ENCODE data around the gene PPP2R2C.

Gene PPP2R2C

DNA sequence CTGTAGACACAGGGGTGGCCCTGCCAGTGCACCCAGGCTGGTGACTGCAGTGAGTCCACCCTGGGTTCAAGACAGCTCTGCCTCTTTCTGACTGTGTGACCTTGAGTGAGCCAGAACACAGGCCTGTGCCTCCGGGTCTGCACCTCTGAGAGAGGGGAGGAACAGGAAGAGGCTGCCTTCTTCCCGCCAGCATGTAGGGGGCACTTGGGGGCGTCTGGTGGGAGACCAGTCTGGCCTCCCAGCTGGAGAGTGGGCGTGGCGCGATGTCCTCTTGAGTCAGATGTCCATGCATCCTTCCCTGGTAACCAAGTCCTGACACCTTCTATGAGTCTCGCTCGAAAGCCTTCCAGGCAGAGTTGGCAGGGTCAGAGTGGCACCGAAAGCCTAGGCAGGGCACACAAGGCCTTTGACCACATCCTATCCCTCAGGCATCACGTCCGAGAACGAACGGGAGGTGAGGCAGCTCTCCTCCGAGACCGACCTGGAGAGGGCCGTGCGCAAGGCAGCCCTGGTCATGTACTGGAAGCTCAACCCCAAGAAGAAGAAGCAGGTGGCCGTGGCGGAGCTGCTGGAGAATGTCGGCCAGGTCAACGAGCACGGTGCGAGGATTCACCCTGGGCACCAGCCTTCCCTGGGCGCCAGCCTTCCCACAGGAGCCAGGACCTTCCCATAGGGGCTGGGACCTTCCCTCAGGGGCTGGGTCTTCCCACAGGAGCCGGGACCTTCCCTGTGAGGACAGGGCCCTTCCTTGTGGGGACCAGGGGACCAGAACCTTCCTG, 181.5 kb downstream of the PPP2R2C start:
- DNase-seq (ENCODE audit: low read depth in 3 of 3) = no peak

GRCh38 chr4:6290256-6290655, 182.2 kb downstream of the PPP2R2C start:
- no peak for DNase-seq (ENCODE audit: low read depth in 3 of 3)

- no peak for DNase-seq (ENCODE audit: low read depth in 3 of 3)
Measured at GRCh38 chr4:6288871-6289270, 183.5 kb downstream of the PPP2R2C start.

DNA sequence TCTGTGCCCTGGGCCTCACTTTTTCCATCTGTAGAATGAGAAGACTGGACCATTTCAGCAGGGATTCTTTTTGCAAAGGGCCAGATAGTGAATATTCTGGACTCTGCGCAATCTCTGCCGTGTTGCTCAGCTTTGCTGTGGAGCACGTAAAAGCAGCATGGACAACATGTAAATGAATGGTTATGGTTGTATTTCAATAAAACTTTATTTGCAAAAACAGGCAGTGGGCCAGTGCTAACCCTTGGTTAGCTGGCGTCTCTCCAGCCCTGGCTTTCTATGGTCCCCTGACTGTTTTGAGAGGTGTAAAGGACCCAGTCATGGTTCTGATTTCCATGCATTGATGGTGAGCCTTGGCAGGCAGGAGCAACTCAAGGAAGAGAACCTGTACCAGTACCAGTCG, 184.1 kb downstream of the PPP2R2C start:
- no peak for DNase-seq (ENCODE audit: low read depth in 3 of 3)

- DNase-seq (ENCODE audit: low read depth in 3 of 3) = no peak
Measured at GRCh38 chr4:6287017-6287788, 185.2 kb downstream of the PPP2R2C start.

DNA sequence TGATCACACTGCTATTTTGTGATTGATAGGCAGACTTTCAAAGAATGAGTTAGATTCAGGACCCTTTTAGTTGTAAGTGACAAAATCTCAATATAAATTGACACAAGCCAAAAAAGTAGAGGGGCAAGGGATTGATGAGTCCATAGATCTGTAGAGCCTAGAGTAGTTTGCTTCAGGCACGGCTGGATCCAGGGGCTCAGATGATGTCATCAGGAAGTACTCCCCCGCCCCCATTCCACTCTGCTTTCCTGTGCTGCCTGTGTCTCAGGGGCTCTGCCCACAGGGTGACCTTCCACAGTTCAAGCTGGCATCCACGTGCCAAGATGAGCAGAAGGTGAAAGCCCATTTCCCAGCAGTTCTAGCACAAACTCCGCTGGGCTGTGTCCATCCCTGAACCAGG, 189.1 kb downstream of the PPP2R2C start:
- DNase-seq (ENCODE audit: low read depth in 3 of 3) = no peak

- no peak for DNase-seq (ENCODE audit: low read depth in 3 of 3)
Measured at GRCh38 chr4:6282314-6282771, 190.1 kb downstream of the PPP2R2C start.

- no peak for DNase-seq (ENCODE audit: low read depth in 3 of 3)
Measured at GRCh38 chr4:6281436-6282313, 190.7 kb downstream of the PPP2R2C start.

DNA sequence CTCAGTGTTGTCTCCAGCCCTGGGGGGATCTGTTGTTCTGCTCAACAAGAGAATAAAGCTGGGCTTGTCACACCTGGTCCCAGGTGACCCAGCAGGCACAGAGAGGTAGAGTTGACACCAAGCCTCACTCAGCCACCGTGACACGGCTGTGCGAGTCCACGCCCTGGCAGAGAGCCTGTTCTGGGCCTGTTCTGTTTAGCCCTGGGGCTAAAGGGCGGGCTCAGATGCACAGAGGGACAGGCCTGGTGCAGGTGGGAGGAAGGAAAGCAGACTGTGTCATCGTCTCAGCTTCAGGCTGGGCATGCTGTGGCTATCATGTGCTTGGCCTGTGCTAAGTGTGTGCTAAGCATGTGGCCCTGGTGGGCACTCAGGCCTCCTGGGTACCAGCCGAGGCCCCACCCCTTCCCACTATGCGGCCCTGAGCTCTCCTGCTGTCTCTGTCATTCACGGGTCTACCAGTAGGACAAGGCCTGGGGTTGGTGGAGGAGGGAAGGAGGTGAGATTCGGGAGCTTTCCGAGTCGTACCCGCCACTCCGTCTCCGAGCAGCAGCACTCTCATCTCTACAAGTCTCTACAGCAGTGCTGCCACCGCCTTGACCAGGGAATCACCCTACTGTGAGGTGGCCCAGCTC, 191.9 kb downstream of the PPP2R2C start:
- no peak for DNase-seq (ENCODE audit: low read depth in 3 of 3)

DNA sequence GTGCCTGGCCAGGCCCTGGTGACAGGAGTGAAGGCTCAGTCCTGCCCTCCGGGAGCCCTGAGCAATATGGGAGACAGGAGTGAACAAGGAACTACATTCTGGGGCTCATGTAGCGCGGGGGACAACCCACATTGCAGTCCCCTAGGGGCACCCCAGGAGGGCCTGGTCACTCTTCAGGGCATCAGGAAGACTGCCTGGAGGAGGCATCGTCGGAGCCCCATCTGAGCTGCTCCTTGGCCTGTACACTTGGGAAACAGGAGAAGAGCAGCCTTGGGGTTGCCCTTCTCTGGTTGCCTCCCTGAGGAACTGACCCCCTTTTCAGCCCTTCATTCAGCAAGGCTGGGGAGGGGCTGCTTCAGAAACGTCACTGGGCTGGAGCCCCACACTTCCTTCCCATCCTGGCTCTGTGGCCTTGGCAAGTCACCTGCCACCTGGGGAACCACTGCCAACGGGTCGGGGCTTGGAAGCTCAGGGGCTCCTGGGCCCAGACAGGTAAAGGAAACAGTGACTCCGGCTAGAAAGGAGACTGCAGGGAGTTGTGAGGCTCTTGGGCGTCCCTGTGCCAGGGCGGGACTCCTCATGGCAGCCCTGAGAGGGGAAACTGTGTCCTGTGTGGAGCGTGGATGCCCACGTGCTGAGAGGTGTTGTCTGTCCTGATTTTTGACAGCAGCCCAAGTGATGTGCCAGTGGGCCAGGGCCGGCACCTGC, 192.7 kb downstream of the PPP2R2C start:
- no peak for DNase-seq (ENCODE audit: low read depth in 3 of 3)

DNA sequence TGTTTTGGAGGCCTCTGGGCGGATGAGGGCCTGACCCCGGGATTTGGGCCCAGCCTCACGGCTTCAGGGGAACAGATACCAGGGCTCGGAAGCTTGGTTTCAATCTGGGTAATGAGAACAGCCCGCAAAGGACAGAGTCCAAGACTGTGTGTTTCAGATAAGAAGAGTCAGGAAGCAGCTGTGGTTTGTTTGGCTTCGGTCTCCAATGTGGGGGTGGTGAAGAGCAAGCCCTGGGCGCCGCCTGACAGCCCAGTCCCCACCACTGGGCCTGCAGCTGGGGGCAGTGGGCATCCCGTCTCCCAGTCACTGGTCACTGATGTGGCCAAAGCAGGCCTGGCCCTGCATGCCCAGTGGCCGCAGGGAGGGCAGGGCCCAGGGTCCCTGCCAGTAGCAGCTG, 193.6 kb downstream of the PPP2R2C start:
- no peak for DNase-seq (ENCODE audit: low read depth in 3 of 3)

DNA sequence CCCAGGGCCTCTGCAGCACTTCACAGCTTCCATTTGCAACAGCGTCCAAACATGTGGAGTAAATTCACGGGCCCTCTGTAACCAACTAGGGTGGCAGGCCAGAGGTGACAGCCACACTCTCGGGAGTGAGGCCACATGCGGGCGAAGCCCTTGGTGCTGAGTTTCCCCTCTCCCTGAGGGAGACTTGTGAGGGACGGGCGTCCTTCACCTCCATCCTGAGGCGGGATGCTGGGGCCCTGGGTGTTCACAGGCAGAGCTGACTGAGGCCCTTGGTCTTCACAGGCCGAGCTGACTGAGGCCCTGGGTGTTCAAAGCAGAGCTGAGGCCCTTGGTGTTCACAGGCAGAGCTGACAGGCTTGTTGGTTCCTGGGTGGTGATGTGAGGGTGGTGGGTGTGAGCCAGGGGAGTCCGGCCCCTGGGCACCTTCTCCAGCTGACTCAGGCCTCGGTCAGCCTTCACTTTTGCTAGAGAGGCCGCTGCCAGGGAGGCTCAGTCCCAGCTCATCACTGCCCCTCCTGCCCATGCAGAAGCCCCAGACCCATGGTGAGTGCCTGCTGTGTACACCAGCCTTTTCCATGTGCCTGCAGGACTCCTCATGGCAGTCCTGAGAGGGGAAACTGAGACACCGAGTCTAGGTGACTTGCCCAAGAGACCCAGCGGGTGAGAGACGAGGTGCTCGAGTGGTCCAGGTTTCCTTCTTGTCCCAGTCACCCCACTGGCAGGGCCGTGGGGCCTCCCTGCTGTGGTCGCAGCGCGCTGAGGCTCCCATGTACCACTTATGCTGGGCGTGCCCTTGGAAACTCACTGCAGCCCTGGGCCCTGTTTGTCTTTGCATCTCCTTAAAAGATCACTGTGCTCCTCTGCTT, 194.2 kb downstream of the PPP2R2C start:
- DNase-seq (ENCODE audit: low read depth in 3 of 3) = no peak

DNA sequence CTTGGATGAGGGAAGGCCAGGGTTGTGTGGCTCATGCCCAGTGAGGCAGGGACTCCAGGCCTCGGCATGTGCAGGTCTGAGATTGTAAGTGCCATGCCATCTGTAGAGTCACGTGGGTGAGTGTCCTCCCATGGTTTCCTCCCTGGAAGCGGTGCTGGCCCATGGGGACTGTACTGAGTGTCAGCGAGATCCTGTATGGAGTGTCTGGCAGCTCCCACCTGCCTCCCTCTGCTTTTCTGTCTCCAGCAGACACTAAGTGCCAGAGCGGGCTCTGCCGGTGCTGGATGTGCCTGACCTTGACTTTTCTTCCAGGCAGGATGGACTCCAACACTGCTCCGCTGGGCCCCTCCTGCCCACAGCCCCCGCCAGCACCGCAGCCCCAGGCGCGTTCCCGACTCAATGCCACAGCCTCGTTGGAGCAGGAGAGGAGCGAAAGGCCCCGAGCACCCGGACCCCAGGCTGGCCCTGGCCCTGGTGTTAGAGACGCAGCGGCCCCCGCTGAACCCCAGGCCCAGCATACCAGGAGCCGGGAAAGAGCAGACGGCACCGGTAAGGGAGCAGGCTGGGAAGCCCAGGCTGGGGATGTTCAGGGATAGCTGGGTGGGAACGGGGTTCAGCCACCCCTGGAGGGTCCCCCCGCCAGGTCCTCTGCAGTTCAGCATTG, 195.1 kb downstream of the PPP2R2C start:
- DNase-seq (ENCODE audit: low read depth in 3 of 3) = no peak

DNA sequence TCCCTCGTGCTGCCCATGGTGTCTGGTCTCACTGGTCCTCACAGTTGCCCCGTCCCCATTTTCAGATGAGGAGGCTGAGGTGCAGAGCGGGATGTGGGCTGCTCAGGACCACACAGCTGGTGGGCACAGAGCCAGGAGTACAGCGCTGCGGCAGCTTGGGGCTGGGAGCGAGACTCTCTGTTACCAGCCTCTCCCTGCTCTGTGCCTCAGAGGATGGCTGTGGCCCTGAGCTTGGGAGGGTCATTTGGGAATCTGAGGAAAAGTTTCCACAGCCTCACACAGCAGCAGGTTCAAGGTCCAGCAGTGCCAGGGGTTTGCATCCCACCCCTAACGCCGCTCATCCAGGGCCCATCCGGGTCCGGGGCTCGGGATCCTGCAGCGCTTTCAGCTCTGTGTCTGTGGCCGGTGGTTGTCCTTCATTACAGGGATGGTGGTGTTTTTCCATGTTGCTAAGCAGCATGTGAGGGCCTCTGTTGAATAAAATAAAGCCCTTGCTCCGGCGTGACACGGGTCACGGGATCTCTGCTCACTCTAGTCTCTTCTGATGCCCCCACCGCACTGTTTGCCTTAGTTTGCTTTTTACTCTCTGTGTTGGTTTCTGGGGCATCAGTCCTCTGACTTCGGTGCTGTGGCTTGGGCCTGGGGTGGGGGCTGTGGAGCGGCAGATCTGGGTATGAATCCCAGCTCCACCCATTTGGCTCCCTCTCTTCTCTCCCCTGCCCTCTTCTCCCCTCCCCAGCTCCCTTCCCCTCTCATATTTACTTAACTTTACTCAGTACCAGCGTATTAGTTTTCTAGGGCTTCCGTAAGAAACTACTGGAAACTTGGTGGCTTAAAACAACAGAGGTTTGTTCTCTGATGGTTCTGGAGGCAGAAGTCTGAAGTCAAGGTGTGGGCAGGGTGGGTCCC, 196.3 kb downstream of the PPP2R2C start:
- no peak for DNase-seq (ENCODE audit: low read depth in 3 of 3)

GRCh38 chr4:6275351-6275750, 197.1 kb downstream of the PPP2R2C start:
- no peak for DNase-seq (ENCODE audit: low read depth in 3 of 3)

DNA sequence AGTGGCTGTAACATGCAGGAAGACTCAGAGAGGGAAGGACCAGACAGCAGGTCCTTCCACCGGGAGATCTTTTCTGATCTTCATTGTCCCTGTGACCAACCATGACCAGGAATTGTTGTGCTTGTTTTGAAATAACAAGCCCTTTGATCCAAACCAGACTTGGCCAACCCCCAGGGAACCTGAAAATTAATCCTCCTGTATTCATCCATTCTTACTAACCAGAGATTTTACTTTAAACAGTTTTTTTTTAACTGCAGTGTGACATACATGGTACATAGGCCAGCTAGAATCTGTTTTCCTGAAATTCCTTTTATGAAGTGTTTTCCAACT, 198.8 kb downstream of the PPP2R2C start:
- no peak for DNase-seq (ENCODE audit: low read depth in 3 of 3)

DNA sequence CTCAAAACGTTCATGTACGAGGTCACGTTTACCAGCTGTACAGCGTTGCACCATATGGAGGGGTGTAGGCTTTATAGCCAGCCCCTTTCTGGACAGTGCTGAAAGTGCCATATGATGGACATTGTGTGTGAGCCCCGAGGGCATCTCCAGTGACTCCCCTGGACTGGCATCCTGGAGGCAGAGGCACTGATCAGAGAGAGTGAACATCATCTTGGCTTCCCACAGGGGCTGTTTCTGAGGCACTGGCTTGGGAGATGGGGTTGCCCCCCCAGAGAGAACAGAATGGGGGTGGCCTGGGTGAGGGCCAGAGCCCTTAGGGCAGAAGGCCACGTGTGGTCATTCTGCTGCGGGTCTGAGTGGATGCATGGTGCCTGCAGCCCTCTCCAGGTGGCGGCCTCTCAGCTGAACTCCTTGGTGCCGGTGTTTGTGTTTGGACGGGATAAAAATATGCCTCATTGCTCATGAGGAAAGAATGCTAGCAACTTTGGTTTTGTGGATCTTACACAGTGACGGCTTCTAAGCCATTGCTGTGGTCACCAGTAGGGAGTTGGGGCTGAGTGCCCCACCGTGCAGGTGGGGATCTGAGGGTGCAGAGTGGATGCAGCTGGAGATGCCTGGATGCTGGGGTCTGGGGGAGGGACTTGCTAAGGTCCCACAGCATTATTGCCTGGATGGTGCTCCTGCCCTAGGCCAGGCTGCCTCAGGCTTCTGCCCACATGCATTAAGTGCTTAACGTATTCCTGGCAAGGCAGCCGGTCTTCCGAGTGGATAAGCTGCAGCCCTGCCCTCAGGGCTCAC, 199.4 kb downstream of the PPP2R2C start:
- DNase-seq (ENCODE audit: low read depth in 3 of 3) = no peak
